ENCODE results near the gene SELENOP.
A peak's percentile ranks its signal among the peaks of the same experiment; 100 is the strongest.
"Not testable (repeated sequence)": the region's sequence is repeated elsewhere in the genome, so short reads cannot be mapped to it uniquely, and the experiment has no call there.

SELENOP gene

GRCh38 chr5:42811591-42812446 lies at the start of gene SELENOP:
TSS of gene SELENOP (minus strand) at chr5:42811892. CDS start at chr5:42808353, 3,539 bp downstream.
- DNase-seq = peak; percentile 55

GRCh38 chr5:42858687-42859086 lies 47.0 kb upstream of the SELENOP start:
- DNase-seq = no peak

- no peak for DNase-seq
These were observed 46.4 kb upstream of the SELENOP start for GRCh38 chr5:42858031-42858643.

- no peak for DNase-seq
These were observed 44.1 kb upstream of the SELENOP start for GRCh38 chr5:42855811-42856210.

GRCh38 chr5:42855386-42855785 lies 43.7 kb upstream of the SELENOP start:
- DNase-seq = no peak

- DNase-seq = no peak
These were observed 43.1 kb upstream of the SELENOP start for GRCh38 chr5:42854795-42855194.

GRCh38 chr5:42852826-42853225 lies 41.1 kb upstream of the SELENOP start:
- DNase-seq = no peak

- no peak for DNase-seq
These were observed 39.8 kb upstream of the SELENOP start for GRCh38 chr5:42851481-42851880.

GRCh38 chr5:42848545-42848944 lies 36.9 kb upstream of the SELENOP start:
- no peak for DNase-seq

GRCh38 chr5:42844408-42844807 lies 32.7 kb upstream of the SELENOP start:
- DNase-seq = not testable (repeated sequence)

GRCh38 chr5:42843675-42844292 lies 32.1 kb upstream of the SELENOP start:
- DNase-seq = no peak

- DNase-seq = no peak
These were observed 31.4 kb upstream of the SELENOP start for GRCh38 chr5:42842921-42843641.

- DNase-seq = no peak
These were observed 29.3 kb upstream of the SELENOP start for GRCh38 chr5:42840842-42841567.

- peak; percentile 36 for DNase-seq
These were observed 28.6 kb upstream of the SELENOP start for GRCh38 chr5:42840269-42840668.

- DNase-seq = no peak
These were observed 27.5 kb upstream of the SELENOP start for GRCh38 chr5:42839196-42839595.

GRCh38 chr5:42837601-42838000 lies 25.9 kb upstream of the SELENOP start:
- no peak for DNase-seq

- no peak for DNase-seq
These were observed 24.5 kb upstream of the SELENOP start for GRCh38 chr5:42836070-42836769.

GRCh38 chr5:42832060-42832459 lies 20.4 kb upstream of the SELENOP start:
- DNase-seq = no peak

- DNase-seq = no peak
These were observed 19.2 kb upstream of the SELENOP start for GRCh38 chr5:42830924-42831323.

GRCh38 chr5:42828671-42829070 lies 17.0 kb upstream of the SELENOP start:
- DNase-seq = no peak

GRCh38 chr5:42826757-42827515 lies 15.2 kb upstream of the SELENOP start:
- DNase-seq = no peak
